ENCODE data around the gene SEMA3A. TPM values are rescaled to one million over a fixed set of nuclear protein-coding genes. Genes with fewer than 3 reads are reported as not detected.

Gene SEMA3A
- total RNA-seq, 1 experiment from 2014 or later, result 14.2 TPM

DNA sequence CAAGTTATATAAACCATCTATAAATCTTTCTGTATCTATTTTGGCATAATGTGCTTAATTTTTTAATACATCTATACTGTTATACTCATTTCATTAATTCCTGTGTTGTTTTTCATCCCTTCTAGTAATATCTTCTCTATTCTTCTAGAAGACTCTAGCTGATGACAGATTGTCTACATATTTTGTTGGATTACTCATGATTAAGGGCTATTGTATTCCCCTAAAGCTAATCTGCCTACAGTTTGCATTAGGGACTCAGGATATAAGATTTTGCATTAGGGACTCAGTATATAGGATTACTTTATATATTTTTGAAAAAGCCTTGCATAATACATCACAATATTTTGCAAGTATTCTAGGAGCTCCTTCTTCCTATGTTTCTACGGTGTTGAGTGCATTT is 8.3 kb upstream of the SEMA3A start (continued):
- TF ChIP-seq CEBPB (IDR thresholded peaks at IDR 0.05; ENCODE audit: low read depth), result no peak
- TF ChIP-seq, protein P1, sequence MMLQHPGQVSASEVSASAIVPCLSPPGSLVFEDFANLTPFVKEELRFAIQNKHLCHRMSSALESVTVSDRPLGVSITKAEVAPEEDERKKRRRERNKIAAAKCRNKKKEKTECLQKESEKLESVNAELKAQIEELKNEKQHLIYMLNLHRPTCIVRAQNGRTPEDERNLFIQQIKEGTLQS (IDR thresholded peaks at IDR 0.05), result no peak
- no peak for TF ChIP-seq CBX3 (IDR thresholded peaks at IDR 0.05; ENCODE audit: low read depth)
- TF ChIP-seq POLR2AphosphoS5 (IDR thresholded peaks at IDR 0.05; ENCODE audit: low read depth, low read length), result no peak
- no peak for TF ChIP-seq ZFX (IDR thresholded peaks at IDR 0.05)

DNA sequence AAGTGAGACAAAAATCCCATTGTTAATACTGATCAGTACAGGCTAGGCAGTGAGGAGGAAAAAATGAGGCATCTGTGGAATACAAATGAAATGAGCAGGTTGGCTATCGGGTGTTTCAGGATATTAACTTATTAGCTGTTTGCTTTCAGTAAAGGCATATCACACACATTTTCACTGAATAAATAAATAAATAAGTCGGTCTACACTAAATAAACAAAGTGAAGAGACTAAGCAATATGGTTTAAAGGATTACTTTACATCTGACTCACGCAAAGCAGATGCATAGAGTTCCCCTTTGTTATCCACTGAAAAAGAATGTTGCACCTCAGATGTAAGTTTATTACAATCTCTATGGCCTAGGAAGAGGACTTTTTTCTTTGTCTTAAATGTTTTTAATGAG is 6.3 kb upstream of the SEMA3A start:
- H3K4me2 ChIP-seq (ENCODE audit: low read length), result no peak overlapping the region
- no peaks in the 10 kb centered on the region for H3K27me3 ChIP-seq (ENCODE audit: insufficient read depth, low read length)
- no peaks in the 10 kb centered on the region for H3K9me3 ChIP-seq (ENCODE audit: control insufficient read depth in 1 of 2, insufficient read depth in 1 of 2, low read depth in 1 of 2, low read length in 2 of 2)
- intact Hi-C loops (cut with micrococcal nuclease), result no loop called here
- H3K4me3 ChIP-seq (replicated peaks in 1 of 2; ENCODE audit: low read depth in 1 of 2, low read length in 2 of 2), result no peak overlapping the region
- BruUV-seq (replicated peaks), result no TSS peak
- DNase-seq (ENCODE audit: low read depth, low spot score) (no peak), ATAC-seq (no peak)
- H3K4me1 ChIP-seq (ENCODE audit: control insufficient read depth in 1 of 2, insufficient read depth in 2 of 2, low read length in 2 of 2), result peaks cover 0 to 7% of the 10 kb centered on the region in 2 experiments; a peak in 1 of 4 replicates
- H3K9me2 ChIP-seq (ENCODE audit: insufficient read depth), result no peaks in the 10 kb centered on the region
- no peaks in the 10 kb centered on the region for H3K79me2 ChIP-seq (ENCODE audit: insufficient read depth, low read length)
- ChIA-PET POLR2A (no interaction called here), RAD21 (ENCODE audit: low non-redundant PET in 1 of 2, low total read pairs in 2 of 2, uncharacterized antibody in 2 of 2, unreplicated experiment in 2 of 2) (no interaction called here), CTCF (no interaction called here)
- H3K9ac ChIP-seq (ENCODE audit: low read length), result no peak overlapping the region
- TF ChIP-seq POLR2A (IDR thresholded peaks at IDR 0.05; ENCODE audit: borderline replicate concordance, extremely low read depth, insufficient read depth, insufficient read length), result no peak
- TF ChIP-seq, protein P1 (IDR thresholded peaks at IDR 0.05), result no peak
- TF ChIP-seq SRF (IDR thresholded peaks at IDR 0.05; ENCODE audit: low read depth), result no peak
- peak overlapping the region; percentile 36 for H2AFZ ChIP-seq (ENCODE audit: low read depth, low read length, poor library complexity, severe bottlenecking)
- H3K27ac ChIP-seq (ENCODE audit: low read depth, low read length), result no peak overlapping the region
- no peaks in the 10 kb centered on the region for H4K20me1 ChIP-seq (ENCODE audit: insufficient read depth)
- H3K36me3 ChIP-seq (ENCODE audit: control insufficient read depth in 1 of 2, insufficient read depth in 2 of 2, low read length in 2 of 2), result no peaks in the 10 kb centered on the region

DNA sequence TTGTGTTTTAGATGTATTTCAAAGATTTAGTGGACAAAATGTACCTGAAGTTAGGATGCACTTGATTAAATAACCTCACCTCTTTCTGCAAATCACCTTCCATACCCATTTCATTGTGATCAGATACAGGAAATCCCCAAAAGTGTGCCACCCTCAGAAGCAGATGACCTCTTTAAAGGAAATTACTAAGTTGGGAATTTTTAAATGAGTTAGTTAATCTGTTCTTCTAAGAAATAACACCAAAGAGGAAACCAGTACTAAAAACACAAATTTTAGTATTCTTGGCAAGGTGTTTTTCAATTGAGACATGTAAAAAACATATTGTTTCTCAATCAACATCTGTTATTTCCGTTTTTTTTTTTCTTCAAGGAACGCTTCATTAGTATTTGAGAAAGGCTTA is 4.6 kb upstream of the SEMA3A start:
- POLR2A ChIA-PET, result no interaction called here
- peaks cover 7 to 21% of the 10 kb centered on the region in 2 experiments; a peak in 3 of 4 replicates for H3K4me1 ChIP-seq (ENCODE audit: control insufficient read depth in 1 of 2, insufficient read depth in 2 of 2, low read length in 2 of 2)
- CTCF ChIA-PET, result no interaction called here
- H3K79me2 ChIP-seq (ENCODE audit: insufficient read depth, low read length), result no peaks in the 10 kb centered on the region
- H2AFZ ChIP-seq (ENCODE audit: low read depth, low read length, poor library complexity, severe bottlenecking), result no peak overlapping the region
- H3K9me2 ChIP-seq (ENCODE audit: insufficient read depth), result no peaks in the 10 kb centered on the region
- no peak for ATAC-seq
- TF ChIP-seq TCF7L2 (IDR thresholded peaks at IDR 0.05; ENCODE audit: borderline replicate concordance, extremely low read depth, insufficient read depth, insufficient read length) (no peak), EZH2 (IDR thresholded peaks at IDR 0.05) (no peak), YY1 (IDR thresholded peaks at IDR 0.05; ENCODE audit: extremely low read depth, insufficient replicate concordance, low read depth, low read length) (no peak), POLR2AphosphoS5 (IDR thresholded peaks at IDR 0.05; ENCODE audit: low read depth, low read length) (no peak), RAD21 (IDR thresholded peaks at IDR 0.05; ENCODE audit: low read depth) (no peak), JUND (IDR thresholded peaks at IDR 0.05) (no peak), CEBPB (IDR thresholded peaks at IDR 0.05; ENCODE audit: low read depth) (no peak), SIN3A (IDR thresholded peaks at IDR 0.05; ENCODE audit: low read depth) (no peak)
- TF ChIP-seq, protein P2, sequence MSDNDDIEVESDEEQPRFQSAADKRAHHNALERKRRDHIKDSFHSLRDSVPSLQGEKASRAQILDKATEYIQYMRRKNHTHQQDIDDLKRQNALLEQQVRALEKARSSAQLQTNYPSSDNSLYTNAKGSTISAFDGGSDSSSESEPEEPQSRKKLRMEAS (IDR thresholded peaks at IDR 0.05), result no peak
- TF ChIP-seq, protein P3, sequence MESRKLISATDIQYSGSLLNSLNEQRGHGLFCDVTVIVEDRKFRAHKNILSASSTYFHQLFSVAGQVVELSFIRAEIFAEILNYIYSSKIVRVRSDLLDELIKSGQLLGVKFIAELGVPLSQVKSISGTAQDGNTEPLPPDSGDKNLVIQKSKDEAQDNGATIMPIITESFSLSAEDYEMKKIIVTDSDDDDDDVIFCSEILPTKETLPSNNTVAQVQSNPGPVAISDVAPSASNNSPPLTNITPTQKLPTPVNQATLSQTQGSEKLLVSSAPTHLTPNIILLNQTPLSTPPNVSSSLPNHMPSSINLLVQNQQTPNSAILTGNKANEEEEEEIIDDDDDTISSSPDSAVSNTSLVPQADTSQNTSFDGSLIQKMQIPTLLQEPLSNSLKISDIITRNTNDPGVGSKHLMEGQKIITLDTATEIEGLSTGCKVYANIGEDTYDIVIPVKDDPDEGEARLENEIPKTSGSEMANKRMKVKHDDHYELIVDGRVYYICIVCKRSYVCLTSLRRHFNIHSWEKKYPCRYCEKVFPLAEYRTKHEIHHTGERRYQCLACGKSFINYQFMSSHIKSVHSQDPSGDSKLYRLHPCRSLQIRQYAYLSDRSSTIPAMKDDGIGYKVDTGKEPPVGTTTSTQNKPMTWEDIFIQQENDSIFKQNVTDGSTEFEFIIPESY (IDR thresholded peaks at IDR 0.05; ENCODE audit: extremely low read depth, insufficient replicate concordance, low read length), result no peak
- TF ChIP-seq, protein P1 (IDR thresholded peaks at IDR 0.05), result no peak
- H3K27ac ChIP-seq (ENCODE audit: low read depth, low read length), result no peak overlapping the region
- intact Hi-C loops (cut with micrococcal nuclease), result no loop called here
- H3K36me3 ChIP-seq (ENCODE audit: control insufficient read depth in 1 of 2, insufficient read depth in 2 of 2, low read length in 2 of 2), result no peaks in the 10 kb centered on the region
- H4K20me1 ChIP-seq (ENCODE audit: insufficient read depth), result no peaks in the 10 kb centered on the region
- no peak overlapping the region for H3K9ac ChIP-seq (ENCODE audit: low read length)
- no peaks in the 10 kb centered on the region for H3K27me3 ChIP-seq (ENCODE audit: insufficient read depth, low read length)
- BruUV-seq (replicated peaks), result no TSS peak
- H3K4me3 ChIP-seq (replicated peaks in 1 of 2; ENCODE audit: low read depth in 1 of 2, low read length in 2 of 2), result no peak overlapping the region
- no peak for DNase-seq (ENCODE audit: low read depth, low spot score)
- no peaks in the 10 kb centered on the region for H3K9me3 ChIP-seq (ENCODE audit: control insufficient read depth in 1 of 2, insufficient read depth in 1 of 2, low read depth in 1 of 2, low read length in 2 of 2)
- RAD21 ChIA-PET (ENCODE audit: low non-redundant PET in 1 of 2, low total read pairs in 2 of 2, uncharacterized antibody in 2 of 2, unreplicated experiment in 2 of 2), result no interaction called here
- H3K4me2 ChIP-seq (ENCODE audit: low read length), result no peak overlapping the region
